ENCODE measurements around the gene ZFYVE28.
A peak's percentile ranks its signal among the peaks of the same experiment; 100 is the strongest.

The ZFYVE28 gene

DNA sequence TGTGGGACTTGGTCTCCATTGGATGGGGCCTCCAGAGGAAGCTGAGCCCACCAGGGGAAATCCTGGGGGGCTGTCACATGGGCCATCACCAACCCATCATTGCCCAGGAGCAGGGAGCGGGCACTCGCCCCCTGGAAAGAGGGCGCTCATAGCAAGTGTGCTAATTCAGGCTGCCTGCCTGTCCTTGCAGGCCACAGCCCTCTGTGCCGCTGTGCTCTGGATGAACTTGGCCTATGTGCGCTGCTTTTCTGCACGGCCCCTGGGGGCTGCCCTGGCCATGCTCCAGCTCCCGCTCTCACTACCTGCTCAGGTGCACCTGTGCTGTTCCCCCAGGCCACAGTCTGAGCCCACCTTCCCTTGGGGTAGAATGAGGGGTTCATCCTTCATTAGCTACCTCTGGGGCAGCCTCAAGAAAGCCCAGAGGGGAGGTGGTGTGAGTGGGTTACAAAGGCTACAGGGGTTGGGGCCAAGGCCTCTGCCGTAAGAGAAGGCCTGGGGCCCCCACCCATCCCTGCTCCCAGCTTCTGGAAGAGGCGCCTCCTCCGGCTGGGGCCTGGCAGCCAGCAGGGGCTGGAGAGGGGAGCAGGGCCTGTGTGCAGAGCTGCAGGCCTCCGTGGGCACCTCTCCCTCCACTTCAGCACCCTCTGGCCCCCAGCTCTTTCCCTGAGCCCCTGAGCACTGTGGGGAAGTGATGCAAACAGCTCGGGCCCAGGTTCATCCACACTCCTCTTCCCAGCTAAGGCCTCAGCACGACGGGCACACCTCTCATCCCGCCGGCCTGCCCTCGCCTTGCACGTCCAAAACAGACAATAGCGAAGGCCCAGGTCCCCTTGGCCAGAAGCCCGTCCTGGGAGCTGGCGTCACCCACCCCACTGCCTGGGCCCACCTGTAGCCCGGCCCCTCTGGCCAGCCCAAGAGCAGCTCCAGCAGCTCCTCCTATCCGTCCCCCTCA, 9.2 kb upstream of the ZFYVE28 start:
- DNase-seq: no peak

DNA sequence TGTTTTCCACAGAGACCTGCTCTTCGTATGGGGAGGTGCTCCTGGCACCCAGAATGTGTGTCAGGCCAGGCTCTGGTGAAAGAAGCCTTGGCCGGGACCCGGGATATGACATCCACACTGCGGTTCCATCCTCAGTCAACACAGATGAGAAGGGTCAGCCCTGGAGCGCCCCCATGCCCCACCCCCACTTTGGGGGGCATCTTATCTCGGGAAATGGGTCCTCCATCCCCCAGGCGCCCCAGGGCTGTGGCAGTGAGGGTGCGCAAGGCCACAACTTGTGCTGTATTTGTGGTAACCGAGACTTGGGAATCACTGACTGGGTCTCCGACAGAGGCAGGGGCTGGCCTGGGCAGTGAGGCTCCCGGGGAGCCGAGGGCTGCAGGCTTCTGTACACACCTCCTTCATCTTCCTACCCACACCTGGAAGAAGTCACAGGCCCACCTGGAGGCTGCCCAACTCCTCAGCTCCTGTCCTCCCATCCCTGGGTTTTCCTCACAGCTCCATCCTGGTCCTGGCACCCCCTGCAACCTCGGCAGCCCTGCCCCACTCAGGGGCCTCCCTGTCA, 8.3 kb upstream of the ZFYVE28 start:
- DNase-seq: no peak

DNA sequence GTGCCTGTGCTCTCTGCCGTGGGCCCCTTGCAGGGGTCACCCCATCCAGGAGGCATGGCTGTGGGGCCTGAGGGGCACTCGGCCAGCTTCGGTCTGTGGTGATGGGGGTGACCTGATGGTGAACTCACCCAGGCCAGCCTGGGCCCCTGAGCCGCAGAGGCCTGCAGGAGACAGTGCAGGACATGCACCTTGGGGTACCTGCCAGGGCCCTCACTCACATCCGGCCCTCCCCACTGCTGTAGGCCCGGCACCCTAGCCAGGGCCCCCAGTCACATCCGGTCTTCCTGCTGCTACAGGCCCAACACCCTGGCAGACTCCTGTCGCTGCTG, 7.6 kb upstream of the ZFYVE28 start:
- DNase-seq: no peak

DNA sequence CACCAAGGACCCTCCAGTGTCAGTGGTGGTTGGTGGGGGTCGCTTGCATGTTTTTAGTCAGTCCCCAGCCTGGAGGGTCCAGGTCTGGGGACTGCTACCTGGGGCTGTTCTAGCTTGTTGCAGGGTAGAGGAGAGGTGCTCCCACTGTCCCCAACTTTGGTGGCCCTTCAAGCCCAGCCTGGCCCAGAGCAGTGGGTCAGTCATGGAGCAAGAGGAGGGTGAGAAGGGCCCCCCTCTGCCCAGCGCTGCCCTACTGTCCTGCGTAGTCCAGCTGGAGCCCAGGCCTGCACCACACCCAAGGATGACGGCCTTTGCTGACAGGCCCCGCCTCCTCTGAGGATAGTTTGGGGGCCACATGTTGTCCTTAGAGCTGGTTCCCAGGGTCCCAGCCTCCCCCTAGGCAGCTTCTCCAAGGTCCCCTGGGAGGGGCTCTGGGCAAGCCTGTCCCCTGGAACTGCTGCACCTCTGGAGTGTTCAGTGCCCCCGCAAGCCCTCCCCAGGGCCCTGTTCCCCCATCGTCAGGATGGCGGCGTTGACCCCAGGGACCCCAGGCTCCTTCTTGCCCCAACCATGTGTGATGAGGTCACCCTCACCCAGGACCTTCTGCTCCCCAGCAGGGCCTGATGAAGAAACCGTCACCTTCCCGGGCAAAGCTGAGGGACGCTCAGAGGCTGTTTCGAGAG, 7.1 kb upstream of the ZFYVE28 start:
- DNase-seq: no peak

DNA sequence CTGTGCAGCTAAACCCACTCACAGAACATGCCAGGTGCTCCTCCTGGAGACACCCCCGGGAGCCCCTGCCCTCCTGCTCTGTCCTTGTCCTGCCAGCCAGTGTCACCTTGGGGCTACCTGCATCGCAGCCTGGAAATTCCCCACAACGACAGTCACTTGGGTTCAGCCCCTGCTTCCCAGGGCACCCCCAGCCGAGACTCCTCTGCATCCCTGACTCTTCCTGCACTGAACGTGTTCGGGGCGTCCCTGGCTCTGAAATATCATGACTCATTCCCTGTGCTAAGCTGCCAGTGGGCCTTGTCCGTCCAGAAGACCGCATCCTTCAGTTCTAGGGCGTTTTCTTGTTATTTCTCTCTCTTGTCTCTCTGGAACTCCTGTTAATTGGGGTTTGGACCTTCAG, 6.1 kb upstream of the ZFYVE28 start:
- DNase-seq: no peak

DNA sequence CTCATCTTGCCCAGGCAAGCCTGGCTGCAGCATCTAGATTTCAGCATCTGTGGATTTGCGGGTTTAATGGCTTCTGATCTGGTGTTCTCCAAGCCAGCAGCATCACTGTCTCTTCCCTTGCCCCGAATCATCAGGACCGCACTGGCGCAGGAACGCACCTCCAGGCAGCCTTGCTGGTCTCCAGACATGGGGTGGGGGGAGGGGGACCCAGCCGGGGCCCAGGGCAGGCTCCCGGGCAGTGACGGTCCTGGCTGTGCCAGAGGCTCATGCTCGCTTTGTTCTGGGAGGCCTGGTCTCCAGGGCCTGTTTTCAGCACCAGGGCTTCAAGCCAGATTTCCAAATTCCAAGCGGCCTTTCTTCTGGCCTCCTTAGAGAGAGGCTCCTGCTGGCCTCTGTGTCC, 5.2 kb upstream of the ZFYVE28 start:
- no peak for DNase-seq

DNA sequence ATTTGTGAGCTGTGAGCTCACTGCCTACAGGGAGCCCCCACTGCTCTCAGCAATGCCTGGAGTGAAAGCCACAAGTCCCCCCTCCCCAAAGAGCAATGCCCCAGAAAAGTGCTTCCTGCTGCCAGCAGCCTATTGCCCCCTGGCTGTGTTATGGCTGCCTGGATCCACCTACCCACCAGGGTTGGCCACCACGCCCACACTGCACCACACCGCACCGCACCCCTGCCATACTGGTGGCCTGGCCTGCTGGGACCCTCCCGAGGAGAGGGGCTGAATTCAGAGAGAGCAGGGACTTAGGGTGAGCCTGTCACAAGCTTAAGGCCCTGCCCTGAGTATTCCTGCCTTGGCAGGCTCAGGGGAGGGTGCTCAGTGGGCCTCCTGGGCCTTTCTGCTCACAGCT, 4.6 kb upstream of the ZFYVE28 start:
- no peak for DNase-seq

DNA sequence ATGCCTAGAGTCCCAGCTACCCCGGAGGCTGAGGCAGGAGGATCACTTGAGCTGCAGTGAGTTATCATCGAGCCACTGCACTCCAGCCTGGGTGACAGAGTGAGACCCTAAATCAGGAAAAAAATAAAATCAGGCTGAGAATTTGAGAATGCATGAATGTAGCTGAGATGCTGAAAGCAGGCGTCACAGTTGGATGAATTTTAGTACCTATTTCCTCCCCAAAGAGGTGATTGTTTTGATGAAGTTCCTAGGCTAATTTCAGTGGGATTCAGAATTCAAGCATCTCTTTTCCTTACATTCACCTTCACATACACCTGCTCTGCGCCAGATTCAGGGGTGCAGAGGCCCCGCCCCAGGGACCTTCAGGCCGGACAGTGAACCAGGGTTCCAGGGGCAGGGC, 3.5 kb upstream of the ZFYVE28 start:
- DNase-seq: no peak

DNA sequence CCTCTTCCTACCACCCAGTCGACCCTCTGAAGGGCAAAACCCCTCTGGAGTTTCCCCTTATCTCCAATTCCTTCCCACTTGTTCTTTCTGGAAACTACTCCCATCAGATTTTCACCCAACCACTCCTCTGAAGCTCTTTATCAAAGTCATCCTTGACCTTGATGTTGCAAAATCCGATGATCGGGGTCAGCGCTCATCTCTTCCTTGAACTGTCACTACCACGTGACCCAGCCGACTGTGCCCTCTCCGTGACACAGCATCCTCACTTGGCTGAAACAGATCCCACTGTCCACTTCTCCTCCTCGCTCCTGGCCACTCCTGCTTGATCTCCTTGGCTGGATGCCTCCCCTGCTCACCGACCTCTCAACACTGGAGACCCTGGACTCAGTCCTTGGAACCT, 1.4 kb upstream of the ZFYVE28 start:
- no peak for DNase-seq

DNA sequence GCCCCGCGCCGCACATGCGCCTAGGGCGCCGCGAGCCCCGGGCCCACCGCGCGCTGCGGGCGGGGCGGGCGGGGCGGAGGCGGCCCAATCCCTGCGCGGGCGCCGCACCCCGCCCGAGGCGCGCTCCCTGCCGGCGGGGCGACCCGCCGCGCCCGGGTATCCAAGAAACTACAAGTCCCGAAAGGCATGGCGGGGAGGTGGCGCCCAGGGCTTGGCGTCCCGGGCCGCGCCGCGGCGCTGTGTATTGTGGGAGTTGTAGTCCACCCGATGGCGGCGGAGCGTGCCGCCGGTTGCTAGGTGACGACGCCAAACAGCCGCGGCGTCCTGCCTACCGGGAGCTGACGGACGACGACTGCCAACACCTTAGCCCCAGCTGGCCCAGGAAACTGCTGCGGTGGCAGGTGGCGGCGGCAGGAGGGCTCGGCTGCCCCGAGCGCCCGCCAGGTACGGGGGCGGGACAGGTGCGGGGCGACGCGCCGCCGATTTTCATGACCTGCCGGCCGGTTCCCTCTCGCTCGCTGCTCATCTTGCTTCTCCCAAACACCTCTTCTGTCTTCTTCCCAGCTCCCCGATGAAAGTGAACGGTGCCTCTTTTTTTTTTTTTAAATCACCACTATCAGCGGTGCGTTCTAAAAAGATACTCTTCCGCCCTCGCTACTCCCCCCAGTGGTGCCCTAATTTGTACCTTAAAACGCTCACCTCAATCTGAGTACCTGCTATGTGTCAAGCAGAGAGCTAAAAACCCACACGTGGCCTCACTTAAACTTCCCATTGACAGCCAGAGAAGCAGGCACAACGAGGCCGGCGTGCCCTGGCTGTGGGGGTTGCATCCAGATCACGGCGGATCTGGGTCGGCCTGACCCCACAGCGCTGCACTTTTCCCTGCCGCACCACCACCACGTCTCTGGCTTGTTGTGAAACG, 466 bp upstream of the ZFYVE28 start, which contains the start of gene CFAP99:
Gene CFAP99, plus strand, starts transcription at position 306 of the 922 bp plus-strand sequence.
- DNase-seq: peak; percentile 95

DNA sequence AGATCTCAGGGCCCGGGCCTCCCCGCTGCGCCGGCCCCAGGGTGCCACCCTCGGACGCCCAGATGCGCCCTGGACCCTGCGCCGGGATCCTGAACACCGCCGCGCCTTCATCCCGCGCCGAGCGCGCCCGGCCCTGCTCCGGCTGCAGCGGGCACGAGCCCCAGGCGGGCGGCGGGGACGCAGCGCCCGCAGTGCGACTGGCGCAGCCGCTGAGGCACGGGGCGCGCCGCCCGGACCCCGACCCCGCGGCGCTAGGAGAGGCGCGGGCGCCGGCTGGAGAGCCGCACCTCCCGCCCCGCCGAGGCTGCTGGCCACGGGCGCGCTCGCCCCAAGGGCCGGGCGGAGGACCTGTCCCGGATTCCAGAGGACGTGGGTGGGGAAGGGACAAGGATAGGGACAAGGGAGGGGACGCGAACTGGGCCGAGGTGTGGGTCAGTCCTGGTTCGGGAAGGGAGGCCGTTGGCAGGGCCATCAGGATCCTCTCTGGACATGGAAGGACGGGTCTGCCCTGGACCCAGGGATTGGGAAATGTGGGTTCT, 1.1 kb downstream of the ZFYVE28 start:
- no peak for DNase-seq

DNA sequence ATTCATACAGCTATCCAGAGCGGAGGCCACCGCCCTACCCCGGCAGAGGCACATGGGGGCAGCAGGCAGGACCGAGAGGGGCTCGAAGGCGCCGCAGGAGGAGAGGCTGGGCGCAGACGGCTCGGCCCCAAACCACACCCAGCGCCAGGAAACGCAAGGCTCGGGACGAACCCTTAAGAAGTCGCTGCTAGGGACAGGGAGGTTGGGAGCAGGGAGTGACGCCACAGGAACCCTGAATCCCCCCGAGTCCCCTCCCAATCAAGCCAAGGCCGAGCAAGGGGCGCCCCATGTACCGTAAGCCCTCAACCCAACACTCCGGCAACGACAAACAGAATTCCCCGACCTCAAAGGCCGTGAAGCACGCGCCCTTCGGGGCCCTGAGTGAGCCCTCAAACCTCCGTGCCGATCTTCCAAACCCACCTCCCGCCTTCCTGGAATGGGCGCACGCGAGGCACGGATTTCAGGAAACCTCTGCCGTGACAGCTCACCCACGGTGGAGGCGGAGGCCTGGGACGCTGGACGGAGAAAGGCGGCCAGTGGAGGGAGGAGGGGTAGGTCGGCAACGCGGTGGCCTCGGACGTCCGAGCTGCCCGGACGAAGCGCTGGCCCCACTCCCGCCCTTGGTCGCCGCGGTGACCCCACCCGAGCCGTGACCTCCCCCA, 1.8 kb downstream of the ZFYVE28 start:
- DNase-seq: no peak

DNA sequence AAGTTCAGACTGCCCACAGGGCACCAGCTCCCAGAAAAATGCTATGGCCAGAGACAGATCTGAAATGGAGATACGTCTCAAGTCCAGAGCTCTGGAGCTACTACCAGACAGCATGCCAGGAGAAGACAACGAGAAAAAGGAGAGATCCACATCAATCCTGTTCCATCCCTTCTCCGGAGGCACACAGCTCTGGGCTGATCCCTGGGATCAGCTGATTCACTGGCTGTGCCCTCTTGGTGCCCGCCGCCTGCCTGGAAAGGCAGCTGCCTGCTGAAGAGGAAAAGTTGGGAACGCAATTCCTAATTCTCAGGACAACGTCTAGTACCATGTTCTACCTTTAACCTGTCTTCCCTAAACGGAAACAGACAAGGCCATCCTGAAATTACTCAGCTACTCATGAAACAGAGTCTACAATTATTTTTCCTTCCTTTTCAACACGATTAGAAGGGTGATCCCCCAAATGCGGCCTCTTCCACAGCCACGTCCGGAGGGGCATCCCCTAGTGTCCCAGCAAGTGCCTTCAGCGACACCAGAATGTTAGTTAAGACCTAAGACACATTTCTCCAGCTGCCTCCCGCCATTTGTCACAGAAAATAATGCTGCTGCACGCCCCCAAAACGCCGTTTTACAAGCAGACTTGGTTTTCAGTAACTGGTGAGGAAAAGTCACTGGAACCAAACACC, 2.4 kb downstream of the ZFYVE28 start:
- DNase-seq: no peak

DNA sequence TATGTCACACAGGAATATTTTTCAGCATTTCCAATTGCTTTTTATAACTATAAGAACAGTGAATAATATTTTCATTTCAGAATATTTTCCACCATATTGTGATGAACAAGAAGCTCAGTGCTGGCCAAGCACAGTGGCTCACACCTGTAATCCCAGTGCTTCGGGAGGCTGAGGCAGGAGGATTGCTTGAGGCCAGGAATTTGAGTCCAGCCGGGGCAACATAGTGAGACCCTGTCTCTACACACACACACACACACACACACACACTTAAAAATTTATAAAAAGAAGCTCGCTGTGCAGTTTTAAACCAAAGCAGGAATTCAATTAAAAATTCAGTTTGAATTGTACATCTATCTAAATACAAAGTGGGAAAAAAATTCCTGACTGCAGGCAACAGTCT, 3.2 kb downstream of the ZFYVE28 start:
- no peak for DNase-seq

DNA sequence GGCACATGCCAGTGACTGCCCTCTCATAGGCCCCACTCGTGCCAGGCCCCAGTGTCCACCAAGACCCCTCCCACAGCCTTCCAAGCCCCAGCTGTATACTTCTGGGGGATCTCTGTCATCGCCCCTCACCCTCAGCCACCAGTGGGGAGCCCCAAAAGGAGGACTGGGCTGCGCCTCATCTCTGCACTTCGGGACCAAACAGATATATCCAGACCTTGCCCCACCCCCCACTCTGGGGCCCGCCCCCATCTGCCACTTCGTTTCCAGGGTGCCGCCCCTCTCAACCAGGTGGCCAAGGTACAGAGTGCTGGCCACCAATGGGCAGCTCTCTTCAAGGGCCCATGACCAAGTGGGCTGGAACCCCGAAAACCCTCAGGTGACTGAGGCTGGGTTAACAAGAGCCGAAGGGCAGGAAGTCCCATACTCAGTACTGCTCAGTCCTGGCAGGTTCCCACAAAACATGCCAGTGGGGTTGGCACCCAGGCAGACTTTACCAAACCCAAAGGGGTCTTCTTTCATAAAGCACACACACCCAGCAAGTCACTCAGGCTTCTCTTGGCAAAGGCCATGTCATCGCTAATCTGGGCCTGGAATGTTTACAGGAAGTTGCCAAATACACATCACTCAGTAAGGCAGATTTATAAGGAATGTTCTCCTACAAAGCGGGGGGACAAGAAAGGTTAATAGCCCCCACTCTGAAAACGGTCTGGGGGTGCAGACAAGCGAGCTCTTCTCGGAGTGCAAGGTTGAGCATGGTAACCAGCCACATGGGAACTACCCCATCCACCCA, 4.4 kb downstream of the ZFYVE28 start:
- DNase-seq: no peak

DNA sequence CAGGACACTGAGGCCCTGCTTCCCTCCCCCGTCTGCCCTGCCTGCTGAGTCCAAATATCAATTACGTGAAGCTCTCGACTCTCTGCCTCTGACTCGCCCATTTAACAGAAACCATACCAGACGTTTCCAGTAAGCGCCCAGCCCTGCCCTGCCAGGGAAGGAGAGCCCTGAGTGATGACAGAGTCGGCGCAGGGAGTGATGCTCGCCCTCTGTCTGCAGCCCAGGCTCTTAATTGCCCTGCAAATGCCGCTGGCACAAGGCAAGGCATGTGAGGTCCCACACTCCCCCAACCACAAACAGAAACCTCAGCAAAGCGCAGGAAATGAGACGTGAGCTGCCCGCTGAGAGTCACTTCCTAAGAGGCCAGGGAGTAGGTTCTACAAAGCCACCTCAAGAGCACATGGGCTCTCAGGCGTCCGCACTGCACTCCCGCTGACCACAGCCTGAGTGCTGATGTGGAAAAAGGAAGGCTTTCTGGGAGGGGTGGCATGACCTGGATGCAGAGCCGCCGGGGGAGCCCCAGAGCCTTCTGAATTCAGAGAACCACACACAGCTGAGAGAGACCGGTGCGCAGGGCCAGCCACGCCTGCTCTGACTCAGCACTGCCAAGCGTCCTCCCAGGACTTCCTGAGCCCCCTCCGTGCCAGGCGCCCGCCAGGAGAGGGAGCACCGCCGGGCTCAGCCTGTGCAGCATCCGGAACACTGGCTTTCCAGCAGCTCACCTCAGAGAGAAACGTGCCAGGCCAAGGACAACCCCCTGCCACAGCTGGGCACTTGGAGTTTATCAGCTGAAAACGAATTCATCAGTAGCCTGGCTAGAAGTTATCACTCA, 5.3 kb downstream of the ZFYVE28 start:
- DNase-seq: peak; percentile 70

DNA sequence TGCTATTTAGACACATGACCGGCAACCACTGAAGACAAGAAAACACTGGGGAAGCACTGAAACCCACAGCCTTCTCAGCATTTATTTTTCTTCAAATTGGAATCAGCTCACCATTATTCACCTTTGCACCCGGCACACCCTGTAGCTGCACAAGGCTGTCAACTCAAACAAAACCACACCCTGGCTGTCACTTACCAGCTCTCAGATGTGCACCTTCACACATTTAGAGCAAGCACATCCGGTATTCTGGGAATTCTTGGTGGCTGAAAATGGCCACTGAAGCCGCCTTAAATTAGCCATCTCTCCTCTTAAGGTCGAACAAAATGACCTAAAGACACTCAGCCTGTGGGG, 5.9 kb downstream of the ZFYVE28 start:
- peak; percentile 19 for DNase-seq

DNA sequence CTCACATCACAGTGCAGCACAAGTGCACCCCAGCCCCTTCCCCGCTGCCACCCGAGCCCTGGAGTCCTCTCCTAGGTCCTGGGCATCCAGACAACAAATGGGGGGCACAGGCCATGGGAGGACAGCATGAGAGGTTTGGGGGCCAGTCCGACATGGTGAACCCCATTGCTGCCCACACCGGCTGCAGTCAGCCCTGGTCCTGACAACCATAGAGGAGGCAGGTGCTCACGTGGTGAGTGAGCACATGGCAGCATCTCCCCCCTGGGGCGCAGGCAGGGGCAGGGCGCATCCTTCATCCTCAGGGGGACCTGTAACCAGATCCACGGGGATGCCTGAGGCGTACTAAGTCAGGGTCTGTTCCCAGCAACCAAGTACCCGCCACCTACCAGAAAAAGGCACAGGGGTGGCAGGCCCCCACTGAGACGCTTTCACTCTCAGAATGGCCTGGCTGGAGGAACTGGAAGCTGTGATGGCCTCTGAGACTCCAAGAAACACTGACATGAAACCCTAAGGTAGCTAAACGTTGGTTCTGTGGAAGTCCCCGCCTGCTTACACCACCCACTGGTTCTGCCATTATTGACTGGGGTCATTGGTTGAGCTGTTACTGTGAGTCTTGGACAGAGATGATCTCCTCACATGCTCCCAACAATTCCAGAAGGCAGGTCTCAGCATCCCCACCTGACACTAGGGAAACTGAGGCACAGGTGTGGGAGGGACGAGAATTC, 6.5 kb downstream of the ZFYVE28 start:
- no peak for DNase-seq

DNA sequence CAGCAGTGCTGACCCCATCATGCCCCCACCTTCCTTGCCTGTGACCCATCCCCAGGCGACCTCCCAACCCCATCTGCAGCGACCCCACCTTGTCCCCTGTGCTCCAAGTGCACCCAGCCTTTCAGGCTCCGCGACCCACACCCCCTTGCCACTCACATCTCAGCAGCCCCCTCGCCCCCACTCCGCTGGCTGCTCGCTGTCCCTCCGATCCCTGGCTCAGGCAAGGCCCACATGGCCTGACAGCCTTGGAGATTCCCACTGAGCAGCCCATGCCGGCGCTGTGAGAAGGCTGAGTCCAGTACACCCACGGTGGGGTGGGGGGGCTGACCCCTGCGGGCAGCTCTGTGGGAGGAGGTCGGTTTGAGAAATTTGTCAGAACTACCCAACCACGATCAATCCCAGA, 9.1 kb downstream of the ZFYVE28 start:
- DNase-seq: no peak
